K562 (cell line): ENCODE measurements around the gene TTC22. TPM values are rescaled to one million over a fixed set of nuclear protein-coding genes. Genes with fewer than 3 reads are reported as not detected.

Source experiments
- ATAC-seq: fragments of 200-7000 bp; cut with Tn5 transposase; 3 replicates; pipeline ENCODE4 v1.9.1; 2020; ENCODE audit warnings: moderate library complexity
- BruUV-seq: library from RNA; stranded (reverse); fragments of 400-500 nt; replicated peaks from 2 replicates; lab custom pipeline; 2021; lab: Mats Ljungman, UMichigan
- CTCF ChIA-PET: fragments of 300-600 bp; formaldehyde crosslinking; extraction: SDS; loops from one replicate; lab custom pipeline; 2021; ENCODE audit warnings: low intra/inter-chr PET ratio; lab: Yijun Ruan, JAX
- POLR2A ChIA-PET: fragments of 300-600, 350-650 bp; sonication (Branson Sonifier 250); formaldehyde crosslinking; extraction: SDS; loops from one replicate; lab custom pipeline; 2021; ENCODE audit warnings: antibody characterized with exemption, inconsistent platforms; lab: Yijun Ruan, JAX
- DNase-seq, 4 experiments: peaks; one replicate each; pipeline versions ENCODE4 v3.0.0 to v3.0.0-alpha.2; 2011 to 2018; ENCODE audit warnings: low spot score in 3 of 4, mixed read lengths in 3 of 4; ENCODE audit errors: extremely low read depth in 1 of 4
- FAIRE-seq: peaks from 2 replicates; lab custom pipeline; 2011; peaks lifted over from hg19 to GRCh38; lab: Jason Lieb, UNC
- H2AFZ ChIP-seq: 2 replicates; pipeline ENCODE4 v1.6.0; 2011; ENCODE audit warnings: low read depth, low read length, control low read depth, inconsistent platforms
- H3K27ac ChIP-seq: fragments of 200-600 bp; 3 replicates; pipeline ENCODE4 v1.8.0; 2011; ENCODE audit warnings: low read depth, mild to moderate bottlenecking, control low read depth, inconsistent platforms, low read length, moderate library complexity, mixed read lengths; ENCODE audit errors: extremely low read depth
- H3K27me3 ChIP-seq, 2 experiments: fragments of 300-600 bp in 1 of 2; 2 replicates in 1 of 2; 3 replicates in 1 of 2; pipeline versions ENCODE4 v1.6.0 to v1.8.0; 2011; ENCODE audit warnings: inconsistent platforms in 2 of 2, low read length in 2 of 2, mild to moderate bottlenecking in 1 of 2, mixed read lengths in 1 of 2, moderate library complexity in 1 of 2; ENCODE audit not compliant: control insufficient read depth in 2 of 2, insufficient read depth in 2 of 2
- H3K36me3 ChIP-seq: fragments of 300-600 bp; 3 replicates; pipeline ENCODE4 v1.8.0; 2011; ENCODE audit warnings: mild to moderate bottlenecking, low read length, inconsistent platforms; ENCODE audit not compliant: control insufficient read depth, insufficient read depth
- H3K4me1 ChIP-seq, 2 experiments: fragments of 200-600 bp in 1 of 2; replicated peaks in 1 of 2; 2 replicates in 1 of 2; 3 replicates in 1 of 2; pipeline versions ENCODE4 v1.5.1 to v1.8.0; 2011; ENCODE audit warnings: inconsistent platforms in 2 of 2, low read length in 2 of 2, mild to moderate bottlenecking in 1 of 2, mixed read lengths in 1 of 2, moderate library complexity in 1 of 2; ENCODE audit not compliant: control insufficient read depth in 2 of 2, insufficient read depth in 2 of 2
- H3K4me2 ChIP-seq: 2 replicates; pipeline ENCODE4 v1.6.1; 2011; ENCODE audit warnings: low read length, control low read depth, inconsistent platforms, mixed read lengths; ENCODE audit not compliant: insufficient read depth
- H3K4me3 ChIP-seq: fragments of 200-600 bp; sonication (generic), shearing (Covaris generic); 2 replicates; pipeline ENCODE4 v1.5.1; 2016; ENCODE audit warnings: control low read depth, inconsistent platforms
- H3K79me2 ChIP-seq: fragments of 200-600 bp; 3 replicates; pipeline ENCODE4 v1.8.0; 2011; ENCODE audit warnings: low read length, inconsistent platforms; ENCODE audit not compliant: control insufficient read depth, insufficient read depth
- H3K9ac ChIP-seq, 2 experiments: 2 replicates each; pipeline versions ENCODE4 v1.6.0 to v1.6.1; 2011; ENCODE audit warnings: low read depth in 2 of 2, low read length in 2 of 2, control low read depth in 1 of 2, inconsistent platforms in 1 of 2, mild to moderate bottlenecking in 1 of 2, mixed read lengths in 1 of 2; ENCODE audit not compliant: insufficient read depth in 1 of 2
- H3K9me1 ChIP-seq: one replicate; pipeline ENCODE4 v1.6.0; 2011; ENCODE audit warnings: inconsistent platforms, mild to moderate bottlenecking, low read length, moderate library complexity; ENCODE audit not compliant: control insufficient read depth, insufficient read depth
- H3K9me3 ChIP-seq: replicated peaks from 2 replicates; pipeline ENCODE4 v1.5.1; 2011; ENCODE audit warnings: low read depth, low read length, inconsistent platforms; ENCODE audit not compliant: control insufficient read depth, insufficient read depth
- H4K20me1 ChIP-seq: replicated peaks from 2 replicates; pipeline ENCODE4 v1.6.1; 2011; ENCODE audit warnings: low read length, inconsistent platforms, mixed read lengths; ENCODE audit not compliant: control insufficient read depth, insufficient read depth
- CTBP1 ChIP-seq: fragments of 450-650 bp; IDR thresholded peaks from 2 replicates; pipeline ENCODE4 v1.6.1; 2016; ENCODE audit warnings: borderline replicate concordance
- HMBOX1 ChIP-seq: sonication (generic); IDR thresholded peaks from 2 replicates; pipeline ENCODE4 v1.6.1; 2016
- MITF ChIP-seq: IDR thresholded peaks from 2 replicates; pipeline ENCODE4 v1.6.1; 2014; ENCODE audit warnings: antibody characterized with exemption
- NRF1 ChIP-seq, 2 experiments: fragments of 450-650 bp; IDR thresholded peaks in 1 of 2; conservative IDR thresholded peaks in 1 of 2; 2 replicates each; pipeline ENCODE4 v1.6.1; 2014; ENCODE audit warnings: mild to moderate bottlenecking in 2 of 2
- POLR2B ChIP-seq: fragments of 450-650 bp; IDR thresholded peaks from 2 replicates; pipeline ENCODE4 v1.6.1; 2018; ENCODE audit warnings: low read depth; ENCODE audit not compliant: partially characterized antibody
- PRDM10 ChIP-seq: fragments of 450-650 bp; IDR thresholded peaks from 2 replicates; pipeline ENCODE4 v1.6.1; 2018; ENCODE audit not compliant: partially characterized antibody
- TFAP4 ChIP-seq: sonication (generic); formaldehyde crosslinking; IDR thresholded peaks from 2 replicates; pipeline ENCODE4 v1.8.0; 2022; ENCODE audit warnings: missing genetic modification reagents, mild to moderate bottlenecking, moderate library complexity, borderline replicate concordance
- YBX1 ChIP-seq: fragments of 450-650 bp; IDR thresholded peaks from 2 replicates; pipeline ENCODE4 v1.7.1; 2016; ENCODE audit warnings: mild to moderate bottlenecking
- ZBTB2 ChIP-seq: fragments of 450-650 bp; IDR thresholded peaks from 2 replicates; pipeline ENCODE4 v1.6.1; 2016; ENCODE audit warnings: antibody characterized with exemption
- WGBS: fragments of 100-300 bp; shearing (Covaris generic); methylation state at CpG from one replicate; pipeline ENCODE4 v1.1.6; 2016; ENCODE audit warnings: low coverage, mixed read lengths; ENCODE audit not compliant: insufficient coverage; ENCODE audit errors: missing lambda C conversion rate; 5-methylcytosine and 5-hydroxymethylcytosine counted together
- in situ Hi-C: fragments of 300-500 bp; cut with MboI; formaldehyde crosslinking; loops from 4 replicates; pipeline ENCODE4 v1.15.0; 2018; ENCODE audit warnings: inconsistent platforms, mixed read lengths
- intact Hi-C: fragments of 100-400 bp; cut with micrococcal nuclease; formaldehyde crosslinking; loops from 2 replicates; pipeline ENCODE4 v1.14.2; 2022
- polyA plus RNA-seq, 8 experiments: library from polyadenylated mRNA; depleted of rRNA in 4 of 8; stranded (reverse) in 5 of 8; unstranded in 3 of 8; fragments of >200 nt; fragmentation: Nextera tagmentation in 2 of 8; fragmentation: Illumina TruSeq in 1 of 8; extraction: Ambion mirVana in 2 of 8; extraction: Trizol in 1 of 8; gene quantifications; 2 replicates each; pipeline versions ENCODE4 v1.2.1 to v1.2.3, GENCODE V29; 2011 to 2014; ENCODE audit warnings: inconsistent platforms in 1 of 8, missing spikeins in 1 of 8
- total RNA-seq, 7 experiments: library from RNA; depleted of rRNA in 6 of 7; stranded (reverse); fragments of >200 nt in 6 of 7; fragmentation: Illumina TruSeq in 2 of 7; extraction: Trizol in 2 of 7; gene quantifications; 2 replicates each; pipeline versions ENCODE4 v1.2.1 to v1.2.3, GENCODE V29; 2011 to 2021; ENCODE audit warnings: low replicate concordance in 1 of 7

Gene TTC22
- total and polyA plus RNA-seq, 9 of the 15 experiments (the other 6 are each of a cell fraction or from before 2014, with no cell fraction given) = 0.07 TPM; not detected in 8

- 3% methylated on average over 4 of the region's 4 CpGs for WGBS
- POLR2A ChIA-PET = interaction anchor here (0.6 to 1.2 kb wide), 3 partner anchors 9 to 1647 kb away, joined by 3 read pairs; no protein-coding TSS in a partner anchor
- Histone ChIP-seq H4K20me1 (no peaks in the 10 kb centered on the region; the same call in 1 of the 2 replicates), H3K4me2 (no peak overlapping the region), H3K36me3 (no peaks in the 10 kb centered on the region), H3K4me3 (no peak overlapping the region), H3K4me1 (peaks cover 0 to 3% of the 10 kb centered on the region in 2 experiments; a peak in 1 of 5 replicates), H3K27me3 (peaks cover 0 to 31% of the 10 kb centered on the region in 2 experiments; a peak in 3 of 5 replicates), H2AFZ (no peak overlapping the region), H3K9me3 (peaks cover 7% of the 10 kb centered on the region), H3K9me1 (no peaks in the 10 kb centered on the region), H3K27ac (no peak overlapping the region), H3K79me2 (no peaks in the 10 kb centered on the region), H3K9ac (no peak overlapping the region)
- BruUV-seq = no TSS peak
- ATAC-seq (peak; percentile 59), DNase-seq (no peak), FAIRE-seq (no peak)
- intact Hi-C loops (loop anchor here (5.0 to 10.0 kb wide), 2 partner anchors 277 to 720 kb away; no protein-coding TSS in a partner anchor), in situ Hi-C loops (loop anchor here (5.0 kb wide), 1 partner anchor 127 kb away; no protein-coding TSS in a partner anchor)
- CTCF ChIA-PET = interaction anchor here (0.5 kb wide), 1 partner anchor 305 kb away, joined by 3 read pairs; no protein-coding TSS in a partner anchor
- TF ChIP-seq NRF1 (conservative IDR thresholded peaks at IDR 0.05 in 1 of 2, IDR thresholded peaks at IDR 0.05 in 1 of 2) (0 out of 4 replicates have a peak, but pooled peaks of 1 of the 2 experiments have one; percentile 21), CTBP1 (peak; percentile 21; the same call in 1 of the 2 replicates), TFAP4 (CRISPR knock-in tag) (no peak), HMBOX1 (no peak), YBX1 (no peak), POLR2B (no peak), MITF (no peak), ZBTB2 (no peak), PRDM10 (peak; percentile 28)
Observed at GRCh38 chr1:54794451-54795355, 6.4 kb downstream of the TTC22 start.
